CD4-positive, alpha-beta T cell (primary cell): Measurements from ENCODE around the gene GCKR. TPM values are rescaled to one million over a fixed set of nuclear protein-coding genes. Genes with fewer than 3 reads are reported as not detected.

Experiments used
- ATAC-seq: fragments of 200-7000 bp; cut with Tn5 transposase; one replicate; pipeline ENCODE4 v1.10.0; 2022; ENCODE audit warnings: mild to moderate bottlenecking; ENCODE audit not compliant: poor library complexity
- CTCF ChIA-PET: fragments of 350-600 bp; sonication (Branson Sonifier 250); formaldehyde crosslinking; loops from one replicate; lab custom pipeline; 2021; ENCODE audit warnings: antibody characterized with exemption, inconsistent platforms; lab: Charles Lee
- POLR2A ChIA-PET: fragments of 350-600 bp; sonication (Branson Sonifier 250); formaldehyde crosslinking; loops from one replicate; lab custom pipeline; 2021; ENCODE audit warnings: antibody characterized with exemption, inconsistent platforms; lab: Charles Lee
- DNase-seq, 14 experiments: peaks; one replicate each; pipeline ENCODE4 v3.0.0-alpha.2; 2013 to 2020; ENCODE audit warnings: mixed read lengths in 2 of 14
- H3K27ac ChIP-seq, 2 donors: one replicate each; pipeline versions ENCODE4 v1.5.1 to v1.7.0; 2013; ENCODE audit warnings: low read length in 2 of 2, low read depth in 1 of 2, mild to moderate bottlenecking in 1 of 2
- H3K27me3 ChIP-seq, 2 experiments: 1 replicate in 1 of 2; 2 replicates in 1 of 2; pipeline versions ENCODE4 v1.6.1 to v1.7.0; 2013; ENCODE audit warnings: low read length in 2 of 2, control low read depth in 1 of 2, mild to moderate bottlenecking in 1 of 2, moderate library complexity in 1 of 2; ENCODE audit not compliant: insufficient read depth in 2 of 2, control insufficient read depth in 1 of 2
- H3K36me3 ChIP-seq: one replicate; pipeline ENCODE4 v1.6.1; 2013; ENCODE audit warnings: low read length, control low read depth; ENCODE audit not compliant: insufficient read depth
- H3K4me1 ChIP-seq: one replicate; pipeline ENCODE4 v1.6.1; 2013; ENCODE audit warnings: low read length, control low read depth; ENCODE audit not compliant: insufficient read depth
- H3K4me3 ChIP-seq: one replicate; pipeline ENCODE4 v1.5.1; 2013; ENCODE audit warnings: mild to moderate bottlenecking, low read length, moderate library complexity
- H3K9me3 ChIP-seq, 2 experiments: 1 replicate in 1 of 2; 2 replicates in 1 of 2; pipeline versions ENCODE4 v1.6.1 to v1.7.0; 2013; ENCODE audit warnings: low read length in 2 of 2, mild to moderate bottlenecking in 2 of 2, control low read depth in 1 of 2, moderate library complexity in 1 of 2; ENCODE audit not compliant: control insufficient read depth in 1 of 2, insufficient read depth in 1 of 2
- H3K27ac Mint-ChIP-seq: one replicate; pipeline ENCODE4 v1.8.0; 2020; ENCODE audit warnings: mixed read lengths
- H3K27me3 Mint-ChIP-seq: one replicate; pipeline ENCODE4 v1.8.0; 2021; ENCODE audit warnings: mixed read lengths
- H3K36me3 Mint-ChIP-seq: one replicate; pipeline ENCODE4 v1.8.0; 2021; ENCODE audit warnings: low read depth, mixed read lengths
- H3K4me1 Mint-ChIP-seq: one replicate; pipeline ENCODE4 v1.8.0; 2021; ENCODE audit warnings: low read depth, mixed read lengths
- H3K4me3 Mint-ChIP-seq: one replicate; pipeline ENCODE4 v1.8.0; 2020; ENCODE audit warnings: mild to moderate bottlenecking, mixed read lengths
- H3K9me3 Mint-ChIP-seq: one replicate; pipeline ENCODE4 v1.8.0; 2020; ENCODE audit warnings: mixed read lengths
- CTCF ChIP-seq: fragments of 200-600 bp; IDR thresholded peaks from one replicate; pipeline ENCODE4 v1.8.0; 2022; ENCODE audit warnings: antibody characterized with exemption, mild to moderate bottlenecking
- intact Hi-C, 2 experiments: fragments of 100-400 bp; cut with DNase I in 1 of 2; cut with micrococcal nuclease in 1 of 2; formaldehyde crosslinking; loops; one replicate each; pipeline versions ENCODE4 v1.15.1 to v1.9.0; 2023 to 2025; cut with DNase I, micrococcal nuclease
- total RNA-seq, 174 experiments: library from RNA in 2 of 174; stranded (reverse) in 2 of 174; gene quantifications; one replicate each; pipeline ENCODE4 v1.2.3 and lab custom pipeline; 2021 to 2026

GCKR gene
- total RNA-seq, 2 experiments from 2014 or later = not detected

- no peaks in the 10 kb centered on the region for H3K9me3 Mint-ChIP-seq
- DNase-seq = no peak
- no peak overlapping the region for H3K4me3 Mint-ChIP-seq
- peaks cover 23% of the 10 kb centered on the region for H3K27me3 Mint-ChIP-seq
- no peaks in the 10 kb centered on the region for H3K4me1 Mint-ChIP-seq
- ChIA-PET CTCF (no interaction called here), POLR2A (no interaction called here)
- H3K27ac ChIP-seq = no peak overlapping the region
- no peaks in the 10 kb centered on the region for H3K36me3 Mint-ChIP-seq
- H3K9me3 ChIP-seq = no peaks in the 10 kb centered on the region
- intact Hi-C loops = no loop called here
- no peak overlapping the region for H3K4me3 ChIP-seq
- H3K36me3 ChIP-seq = no peaks in the 10 kb centered on the region
- no peaks in the 10 kb centered on the region for H3K4me1 ChIP-seq
- H3K27ac Mint-ChIP-seq = no peak overlapping the region
- TF ChIP-seq CTCF = no peak
- H3K27me3 ChIP-seq = peaks cover 6 to 20% of the 10 kb centered on the region in 2 experiments
- no peak for ATAC-seq
These were observed 5.5 kb downstream of the GCKR start for GRCh38 chr2:27502142-27502541.

- Mint-ChIP-seq H3K4me1 (no peaks in the 10 kb centered on the region), H3K4me3 (no peak overlapping the region), H3K27me3 (no peaks in the 10 kb centered on the region), H3K9me3 (no peaks in the 10 kb centered on the region), H3K36me3 (no peaks in the 10 kb centered on the region), H3K27ac (no peak overlapping the region)
- no peaks in the 10 kb centered on the region for H3K9me3 ChIP-seq
- intact Hi-C loops = no loop called here
- H3K36me3 ChIP-seq = no peaks in the 10 kb centered on the region
- H3K27ac ChIP-seq = no peak overlapping the region
- H3K27me3 ChIP-seq = no peaks in the 10 kb centered on the region
- no peak for DNase-seq
- ChIA-PET POLR2A (no interaction called here), CTCF (interaction anchor here (0.6 kb wide), 1 partner anchor 31 kb away, joined by 3 read pairs; no protein-coding TSS in a partner anchor)
- no peak for ATAC-seq
- H3K4me1 ChIP-seq = no peaks in the 10 kb centered on the region
- no peak overlapping the region for H3K4me3 ChIP-seq
- TF ChIP-seq CTCF = no peak
These were observed 9.9 kb downstream of the GCKR start for GRCh38 chr2:27506587-27506986.

- ATAC-seq (no peak), DNase-seq (no peak)
- Mint-ChIP-seq H3K27me3 (no peaks in the 10 kb centered on the region), H3K4me1 (no peaks in the 10 kb centered on the region), H3K27ac (no peak overlapping the region), H3K36me3 (no peaks in the 10 kb centered on the region), H3K4me3 (no peak overlapping the region), H3K9me3 (no peaks in the 10 kb centered on the region)
- H3K27ac ChIP-seq = no peak overlapping the region
- intact Hi-C loops = no loop called here
- no peak for TF ChIP-seq CTCF
- H3K36me3 ChIP-seq = no peaks in the 10 kb centered on the region
- H3K4me3 ChIP-seq = no peak overlapping the region
- H3K9me3 ChIP-seq = no peaks in the 10 kb centered on the region
- ChIA-PET POLR2A (no interaction called here), CTCF (no interaction called here)
- no peaks in the 10 kb centered on the region for H3K27me3 ChIP-seq
- H3K4me1 ChIP-seq = no peaks in the 10 kb centered on the region
These were observed 10.7 kb downstream of the GCKR start for GRCh38 chr2:27507293-27507692.
